GM21825 (cell line): ENCODE data around the gene ITGAE.
"Not testable (repeated sequence)": the region's sequence is repeated elsewhere in the genome, so short reads cannot be mapped to it uniquely, and the experiment has no call there.

Experiments
- ATAC-seq: cut with Tn5 transposase; IDR thresholded peaks from one replicate; pipeline ENCODE4 v1.9.1; 2021; ENCODE audit warnings: mild to moderate bottlenecking, moderate library complexity; ENCODE audit not compliant: unreplicated experiment

The ITGAE gene

GRCh38 chr17:3796110-3796821, 4.7 kb downstream of the ITGAE start:
- peak; percentile 71 for ATAC-seq

DNA sequence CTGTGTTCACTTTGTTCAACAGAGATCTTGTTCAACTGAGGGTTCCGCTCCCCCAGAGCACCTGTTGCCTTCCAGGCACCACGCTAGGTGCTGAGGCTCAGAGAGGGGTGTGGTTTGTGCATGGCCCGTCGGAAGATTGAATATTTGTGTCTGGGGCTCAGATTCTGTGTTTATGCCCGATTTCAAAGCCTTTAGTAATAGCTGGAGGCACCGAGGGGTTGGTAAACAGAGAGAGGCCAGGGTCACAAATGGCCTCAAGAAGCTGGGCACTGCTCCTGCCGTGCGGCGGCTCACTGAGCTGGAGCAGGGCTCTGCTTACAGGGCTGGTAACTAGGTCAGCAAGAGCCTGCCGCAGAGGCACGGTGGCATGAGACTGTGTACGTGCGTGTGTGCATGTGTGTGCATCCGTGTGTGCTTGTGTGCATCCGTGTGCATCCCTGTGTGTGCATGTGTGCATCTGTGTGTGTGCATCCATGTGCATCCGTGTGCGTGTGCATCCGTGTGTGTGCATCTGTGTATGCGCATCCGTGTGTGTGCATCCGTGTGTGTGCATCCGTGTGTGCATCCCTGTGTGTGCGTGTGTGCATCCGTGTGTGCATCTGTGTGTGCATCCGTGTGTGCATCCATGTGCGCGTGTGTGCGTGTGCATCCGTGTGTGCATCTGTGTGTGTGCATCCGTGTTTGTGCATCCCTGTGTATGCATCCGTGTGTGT, 5.4 kb downstream of the ITGAE start:
- ATAC-seq = no peak

GRCh38 chr17:3794557-3795389, 6.2 kb downstream of the ITGAE start:
- no peak for ATAC-seq

- ATAC-seq = not testable (repeated sequence)
Measured at GRCh38 chr17:3794152-3794551, 6.8 kb downstream of the ITGAE start.

- not testable (repeated sequence) for ATAC-seq
Measured at GRCh38 chr17:3793258-3793657, 7.7 kb downstream of the ITGAE start.

- no peak for ATAC-seq
Measured at GRCh38 chr17:3792481-3792880, 8.5 kb downstream of the ITGAE start.

DNA sequence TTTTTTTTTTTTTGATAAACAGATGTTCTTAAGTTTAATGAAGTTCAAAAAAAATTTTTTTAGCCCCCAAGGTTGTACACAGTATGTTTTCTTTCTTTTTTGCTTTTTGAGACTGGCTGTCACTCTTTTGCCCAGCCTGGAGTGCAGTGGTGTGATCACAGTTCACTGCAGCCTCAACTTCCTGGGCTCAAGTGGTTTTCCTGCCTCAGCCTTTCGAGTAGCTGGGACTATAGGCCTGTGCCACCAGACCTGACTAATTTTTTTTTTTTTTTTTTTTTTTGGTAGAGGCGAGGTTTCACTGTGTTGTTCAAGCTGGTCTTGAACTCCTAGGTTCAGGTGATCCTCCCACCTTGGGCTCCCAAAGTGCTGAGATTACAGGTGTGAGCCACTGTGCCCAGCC, 12.8 kb downstream of the ITGAE start:
- ATAC-seq = no peak

DNA sequence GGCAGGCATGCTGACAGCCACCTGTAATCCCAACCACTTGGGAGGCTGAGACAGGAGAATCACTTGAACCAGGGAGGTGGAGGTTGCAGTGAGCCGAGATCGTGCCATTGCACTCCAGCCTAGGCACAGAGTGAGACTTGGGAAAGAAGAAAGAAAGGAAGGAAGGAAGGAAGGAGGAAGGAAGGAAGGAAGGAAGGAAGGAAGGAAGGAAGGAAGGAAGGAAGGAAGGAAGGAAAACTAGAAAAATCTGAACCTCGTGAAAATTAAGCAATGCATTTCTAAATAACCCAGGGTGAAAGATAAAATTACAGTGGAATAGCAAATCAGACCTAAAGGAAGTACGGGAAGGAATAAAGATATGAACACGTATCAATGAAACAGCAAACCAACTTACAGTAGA, 15.7 kb downstream of the ITGAE start:
- ATAC-seq = not testable (repeated sequence)

DNA sequence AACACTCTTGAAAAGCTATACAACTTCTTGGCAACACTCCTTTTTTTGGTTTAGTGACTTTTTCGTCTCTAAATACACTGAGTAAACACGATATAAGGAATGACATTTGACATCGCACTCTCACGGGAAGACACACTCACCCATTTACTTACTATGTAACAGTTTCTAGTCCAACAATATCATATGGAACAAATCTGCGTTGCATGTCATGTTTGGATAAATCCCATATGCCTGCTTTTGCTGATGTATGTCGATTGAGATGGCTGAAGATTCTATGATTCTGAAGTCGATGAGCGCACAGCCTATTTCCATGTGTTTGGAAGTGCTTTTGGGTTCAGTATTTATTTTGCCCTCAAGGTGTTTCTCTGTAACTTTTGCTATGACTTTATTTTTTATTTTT, 18.2 kb downstream of the ITGAE start:
- ATAC-seq = no peak

- no peak for ATAC-seq
Measured at GRCh38 chr17:3780986-3781385, 20.0 kb downstream of the ITGAE start.

DNA sequence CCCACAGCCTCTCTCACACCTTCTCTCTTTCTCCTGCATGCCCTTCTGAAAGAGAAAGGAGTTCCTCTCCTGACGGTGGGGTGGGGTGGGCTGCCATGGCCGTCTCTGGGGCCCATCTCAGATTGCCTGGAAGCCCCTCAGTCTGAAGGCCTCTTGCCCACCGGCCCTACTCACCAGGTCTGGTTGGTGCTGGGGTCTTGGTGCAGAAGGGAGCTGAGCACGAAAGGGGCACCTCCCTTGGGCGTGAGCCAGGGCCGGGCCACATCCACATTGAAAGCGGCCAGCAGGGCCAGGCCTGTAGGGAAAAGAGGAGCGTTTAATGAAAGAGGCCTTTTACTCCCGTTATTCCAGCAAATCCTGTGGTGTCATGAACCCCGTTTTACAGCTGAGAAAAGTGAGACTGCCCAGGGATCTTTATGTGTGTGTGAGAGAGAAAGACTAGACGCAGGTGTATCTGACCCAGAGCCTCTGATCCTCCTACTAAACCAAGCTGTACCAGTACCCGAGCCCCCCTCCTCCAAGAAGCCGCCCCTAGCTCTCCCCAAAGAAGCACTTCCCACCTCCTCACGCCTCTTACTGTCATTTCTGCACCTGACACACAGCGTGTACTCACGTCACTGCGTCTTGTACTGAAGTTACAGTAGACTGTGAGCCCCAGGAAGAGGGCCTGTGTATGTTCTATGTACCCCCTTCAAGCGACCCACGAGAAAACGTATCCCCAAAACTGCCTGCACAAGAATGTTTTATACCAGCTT, 23.4 kb downstream of the ITGAE start:
- no peak for ATAC-seq

- ATAC-seq = no peak
Measured at GRCh38 chr17:3773966-3774365, 27.0 kb downstream of the ITGAE start.

DNA sequence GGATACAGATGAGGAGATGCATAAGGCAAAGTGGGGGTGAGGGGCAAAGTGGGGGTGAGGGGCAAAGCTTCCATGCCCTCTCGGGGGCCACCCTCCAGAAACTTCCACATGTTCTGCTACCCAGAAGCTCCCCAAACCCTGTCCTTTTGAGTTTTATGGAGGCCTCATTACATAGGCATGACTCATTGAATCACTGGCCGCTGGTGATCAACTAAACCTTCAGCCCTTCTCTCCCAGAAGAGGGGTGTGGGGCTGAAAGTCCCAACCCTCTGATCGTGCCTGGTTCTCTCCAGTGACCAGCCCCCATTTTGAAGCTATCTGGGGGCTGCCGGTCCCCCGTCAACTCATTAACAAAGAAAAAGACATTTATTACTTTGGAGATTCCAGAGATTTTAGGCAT, 27.5 kb downstream of the ITGAE start:
- no peak for ATAC-seq

- no peak for ATAC-seq
Measured at GRCh38 chr17:3772764-3773163, 28.2 kb downstream of the ITGAE start.

DNA sequence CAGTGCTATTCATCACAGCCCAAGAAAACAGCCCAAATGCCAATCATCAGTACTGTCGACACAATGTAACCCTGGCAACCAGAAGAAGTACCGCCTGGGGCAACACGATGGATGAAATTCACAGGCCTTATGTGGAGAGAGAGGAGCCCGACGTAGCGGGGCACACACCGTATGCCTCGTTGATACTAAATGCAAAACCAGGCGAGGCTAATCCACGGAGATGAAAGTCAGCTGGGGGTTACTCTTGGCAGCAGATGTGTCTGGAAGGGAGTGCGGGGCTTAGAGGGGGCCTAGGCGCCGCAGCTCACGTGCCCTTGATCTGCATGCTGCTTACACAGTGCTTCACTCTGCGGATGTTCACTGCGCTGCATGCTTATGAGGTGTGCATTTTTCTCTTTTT, 29.8 kb downstream of the ITGAE start:
- no peak for ATAC-seq

GRCh38 chr17:3770466-3770865, 30.5 kb downstream of the ITGAE start:
- ATAC-seq = no peak

- ATAC-seq = no peak
Measured at GRCh38 chr17:3768769-3769168, 32.2 kb downstream of the ITGAE start.

DNA sequence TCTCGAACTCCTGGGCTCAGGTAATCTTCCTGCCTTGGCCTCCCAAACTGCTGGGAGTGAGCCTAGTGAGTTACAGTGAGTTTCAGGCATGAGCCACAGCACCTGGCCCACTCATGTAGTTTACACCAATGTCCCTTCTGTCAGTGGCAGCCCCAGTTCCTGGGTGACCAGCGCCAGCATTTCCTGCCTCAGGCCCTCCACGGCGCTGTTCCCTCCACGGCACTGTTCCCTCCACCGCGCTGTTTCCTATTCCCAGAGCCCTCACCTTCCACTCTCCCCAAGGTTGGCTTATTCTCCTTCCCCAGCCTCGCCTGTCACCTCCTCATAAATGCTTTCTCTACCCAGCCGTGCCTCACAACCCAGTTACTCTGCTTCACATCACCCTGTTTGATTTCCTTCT, 32.6 kb downstream of the ITGAE start:
- no peak for ATAC-seq

DNA sequence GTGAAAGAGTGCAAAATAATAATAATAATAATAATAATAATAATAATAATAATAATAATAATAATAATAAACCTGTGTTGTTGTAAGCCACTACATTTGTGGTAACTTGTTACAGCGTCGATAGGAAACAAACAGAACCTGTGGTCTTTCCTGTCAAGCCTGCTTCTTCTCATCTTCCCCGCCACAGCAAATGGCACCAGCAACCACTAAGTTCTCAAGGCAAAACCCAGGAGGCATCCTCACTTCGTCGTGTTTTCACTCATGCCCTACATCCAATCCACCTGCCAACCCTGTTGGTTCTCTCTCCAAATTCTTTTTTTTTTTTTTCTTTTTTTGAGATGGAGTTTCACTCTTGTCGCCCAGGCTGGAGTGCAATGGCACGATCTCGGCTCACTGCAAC, 34.2 kb downstream of the ITGAE start:
- ATAC-seq = no peak

GRCh38 chr17:3765981-3766380, 35.0 kb downstream of the ITGAE start:
- no peak for ATAC-seq

GRCh38 chr17:3763777-3764170, 37.2 kb downstream of the ITGAE start:
- no peak for ATAC-seq
